Left lung (tissue), 10 donors: ENCODE measurements around the gene SCG3. TPM values are rescaled to one million over a fixed set of nuclear protein-coding genes. Genes with fewer than 3 reads are reported as not detected.

ENCODE experiments used
- ATAC-seq: fragments of 200-7000 bp; cut with Tn5 transposase; one replicate; pipeline ENCODE4 v1.9.1; 2020; ENCODE audit warnings: moderate library complexity
- DNase-seq, 4 donors: peaks; one replicate each; pipeline ENCODE4 v3.0.0-alpha.2; 2013 to 2020
- H3K27ac ChIP-seq, 2 donors: fragments of 200-600 bp; sonication (generic) in 1 of 2; one replicate each; pipeline versions ENCODE4 v1.5.0 to v1.8.0; 2020 to 2021
- H3K27me3 ChIP-seq, 2 donors: fragments of 200-600 bp; sonication (generic) in 1 of 2; one replicate each; pipeline versions ENCODE4 v1.5.0 to v1.8.0; 2020 to 2021
- H3K36me3 ChIP-seq, 2 donors: fragments of 200-600 bp; sonication (generic) in 1 of 2; one replicate each; pipeline versions ENCODE4 v1.5.0 to v1.8.0; 2020 to 2021
- H3K4me1 ChIP-seq, 2 donors: fragments of 200-600 bp; one replicate each; pipeline ENCODE4 v1.8.0; 2021
- H3K4me3 ChIP-seq, 2 donors: fragments of 200-600 bp; sonication (generic) in 1 of 2; one replicate each; pipeline versions ENCODE4 v1.5.0 to v1.8.0; 2020 to 2021; ENCODE audit warnings: mild to moderate bottlenecking in 1 of 2
- H3K9me3 ChIP-seq, 2 donors: fragments of 200-600 bp; sonication (generic) in 1 of 2; one replicate each; pipeline versions ENCODE4 v1.5.0 to v1.8.0; 2020 to 2021
- intact Hi-C, 2 donors: fragments of 100-400 bp; cut with DNase I; formaldehyde crosslinking; loops; one replicate each; pipeline versions ENCODE4 v1.11.2 to v1.14.2; 2022
- polyA plus RNA-seq, 6 donors: library from polyadenylated mRNA; unstranded; fragments of 120-200 nt; gene quantifications; one replicate each; pipeline ENCODE4 v1.2.1, GENCODE V29; 2013; ENCODE audit not compliant: insufficient read length in 6 of 6
- total RNA-seq, 2 donors: library from RNA; stranded (reverse); fragmentation: NEBNext Ultra II Directional; extraction: Animal tissue kit (Norgen Biotek cat#: 25700); gene quantifications; one replicate each; pipeline ENCODE4 v1.2.1, GENCODE V29; 2021
- TF ChIP-seq, protein P1 (sequence below), 2 donors: fragments of 200-600 bp; sonication (generic) in 1 of 2; IDR thresholded peaks; one replicate each; pipeline versions ENCODE4 v1.5.0 to v1.8.0; 2021; ENCODE audit warnings: antibody characterized with exemption in 2 of 2
- donor health status: DM: no; HTN: yes; CAD: no.
- donor health status: DM: no; HTN: no; CAD: no.

Gene SCG3
- total and polyA plus RNA-seq, 8 donors = 0.12 to 2.2 (median 1.2) TPM; not detected in 1

DNA sequence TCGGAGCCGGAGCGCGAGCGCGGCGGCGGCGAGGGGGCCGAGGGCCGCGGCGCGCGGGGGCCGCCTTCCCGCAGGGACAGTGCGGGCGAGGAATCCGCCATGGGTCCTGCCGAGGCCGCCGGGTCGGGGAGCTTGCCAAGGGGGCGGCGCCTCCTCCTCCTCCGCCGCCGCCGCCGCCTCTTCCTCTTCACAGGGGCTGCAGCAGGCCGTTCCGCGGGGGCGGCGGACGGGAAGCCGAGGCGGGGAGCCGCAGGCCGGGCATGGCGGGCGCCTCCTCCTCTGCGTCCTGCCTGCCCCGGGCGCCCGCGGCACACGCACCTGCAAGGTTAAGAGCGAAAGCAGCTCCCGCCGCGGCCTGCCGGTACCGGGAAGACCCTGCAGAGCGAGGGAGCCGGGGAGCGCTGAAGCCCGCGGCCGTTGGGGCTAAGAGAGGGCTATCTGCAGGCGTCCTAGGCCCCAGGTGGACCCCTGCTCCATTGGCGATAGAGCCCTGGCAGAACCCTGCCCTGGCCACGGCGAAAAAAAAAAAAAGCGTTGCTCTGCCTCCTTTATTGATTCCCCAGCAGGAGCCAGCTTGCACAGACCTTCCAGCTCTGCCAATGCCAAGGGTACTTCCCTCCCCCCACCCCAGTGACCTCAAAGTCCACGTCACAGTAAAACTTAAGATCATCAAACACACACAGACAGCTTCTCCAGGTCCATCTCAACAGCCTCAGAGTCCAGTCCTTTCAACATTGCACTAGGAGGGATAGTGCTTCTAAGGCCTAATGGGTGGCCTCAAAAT lies 56.4 kb downstream of the SCG3 start, which contains the start of gene LYSMD2:
Gene LYSMD2, minus strand, starts transcription at position 134 of the 784 bp plus-strand sequence. Its CDS starts 33 bp downstream, at position 101.
- H3K9me3 ChIP-seq = no peaks in the 10 kb centered on the region
- peak in 3 of 4 donors; percentile 68 to 98 (median 83) for DNase-seq
- peak within 1 kb of the TSS; percentile 66 to 82 for H3K4me3 ChIP-seq
- intact Hi-C loops = no loop called here
- no peaks in the 10 kb centered on the region for H3K27me3 ChIP-seq
- no peaks in the 10 kb centered on the region for H3K36me3 ChIP-seq
- peak within 1 kb of the TSS; percentile 82 to 91 for H3K27ac ChIP-seq
- peak; percentile 94 for ATAC-seq
- H3K4me1 ChIP-seq = peaks cover 5 to 40% of the 10 kb centered on the region in 2 donors
- TF ChIP-seq, protein P1, sequence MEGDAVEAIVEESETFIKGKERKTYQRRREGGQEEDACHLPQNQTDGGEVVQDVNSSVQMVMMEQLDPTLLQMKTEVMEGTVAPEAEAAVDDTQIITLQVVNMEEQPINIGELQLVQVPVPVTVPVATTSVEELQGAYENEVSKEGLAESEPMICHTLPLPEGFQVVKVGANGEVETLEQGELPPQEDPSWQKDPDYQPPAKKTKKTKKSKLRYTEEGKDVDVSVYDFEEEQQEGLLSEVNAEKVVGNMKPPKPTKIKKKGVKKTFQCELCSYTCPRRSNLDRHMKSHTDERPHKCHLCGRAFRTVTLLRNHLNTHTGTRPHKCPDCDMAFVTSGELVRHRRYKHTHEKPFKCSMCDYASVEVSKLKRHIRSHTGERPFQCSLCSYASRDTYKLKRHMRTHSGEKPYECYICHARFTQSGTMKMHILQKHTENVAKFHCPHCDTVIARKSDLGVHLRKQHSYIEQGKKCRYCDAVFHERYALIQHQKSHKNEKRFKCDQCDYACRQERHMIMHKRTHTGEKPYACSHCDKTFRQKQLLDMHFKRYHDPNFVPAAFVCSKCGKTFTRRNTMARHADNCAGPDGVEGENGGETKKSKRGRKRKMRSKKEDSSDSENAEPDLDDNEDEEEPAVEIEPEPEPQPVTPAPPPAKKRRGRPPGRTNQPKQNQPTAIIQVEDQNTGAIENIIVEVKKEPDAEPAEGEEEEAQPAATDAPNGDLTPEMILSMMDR (IDR thresholded peaks at IDR 0.05) = no peak

DNA sequence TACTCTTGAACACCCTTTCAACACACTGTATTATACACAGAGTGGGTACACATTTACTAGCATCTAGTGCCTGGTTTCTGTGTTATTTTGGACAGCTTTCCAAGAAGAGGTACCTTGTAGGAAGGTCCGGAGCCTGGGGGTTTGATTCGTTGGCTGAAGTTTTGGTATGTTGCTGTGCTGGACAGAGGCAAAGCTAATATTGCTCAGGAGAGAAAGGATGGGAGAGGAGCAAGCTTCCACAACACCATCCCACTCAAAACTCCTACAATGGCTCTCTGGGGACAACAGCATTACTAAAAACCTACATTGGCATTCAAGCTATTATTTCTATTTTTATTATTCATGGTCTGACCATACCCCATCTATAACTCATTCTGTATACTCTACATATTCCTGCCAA lies 57.2 kb downstream of the SCG3 start:
- Histone ChIP-seq H3K27ac (peak overlapping the region in 1 of 2 donors; percentile 91), H3K4me3 (peak overlapping the region in 1 of 2 donors; percentile 82), H3K36me3 (no peaks in the 10 kb centered on the region), H3K9me3 (no peaks in the 10 kb centered on the region), H3K4me1 (peaks cover 5 to 33% of the 10 kb centered on the region in 2 donors), H3K27me3 (no peaks in the 10 kb centered on the region)
- ATAC-seq (no peak), DNase-seq (no peak)
- TF ChIP-seq, protein P1 (IDR thresholded peaks at IDR 0.05) = no peak
- intact Hi-C loops = no loop called here

GRCh38 chr15:51739061-51739712 lies 57.9 kb downstream of the SCG3 start:
- no peak overlapping the region for H3K27ac ChIP-seq

DNA sequence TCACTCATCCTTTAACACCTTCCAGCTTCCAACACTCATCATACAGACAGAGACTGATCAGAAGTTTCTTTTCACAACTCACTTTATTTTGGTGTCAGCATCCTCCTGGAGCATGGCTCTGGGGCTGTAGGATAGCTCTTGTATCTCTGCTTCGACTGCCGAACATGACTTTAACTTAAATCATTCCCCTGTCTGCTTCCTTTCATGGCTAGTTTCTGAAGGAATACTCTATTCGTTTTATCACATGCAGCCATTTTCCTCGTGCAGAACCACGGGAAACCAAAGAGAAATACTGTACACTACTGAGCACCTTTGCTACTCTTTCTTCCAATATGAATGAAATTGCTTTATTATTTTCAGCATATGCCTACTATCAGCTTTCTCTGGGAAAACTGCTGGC lies 68.0 kb downstream of the SCG3 start:
- Histone ChIP-seq H3K27me3 (peaks cover 0 to 24% of the 10 kb centered on the region in 2 donors), H3K27ac (no peak overlapping the region), H3K36me3 (no peaks in the 10 kb centered on the region), H3K4me1 (peaks cover 3 to 31% of the 10 kb centered on the region in 2 donors), H3K9me3 (no peaks in the 10 kb centered on the region), H3K4me3 (no peak overlapping the region)
- ATAC-seq (no peak), DNase-seq (no peak)
- TF ChIP-seq, protein P1 (IDR thresholded peaks at IDR 0.05) = no peak
- intact Hi-C loops = no loop called here

More at GRCh38 chr15:51739061-51739712, 57.9 kb downstream of the SCG3 start:
- intact Hi-C loops = no loop called here
- no peaks in the 10 kb centered on the region for H3K9me3 ChIP-seq
- H3K4me1 ChIP-seq = peaks cover 5 to 33% of the 10 kb centered on the region in 2 donors
- no peak for DNase-seq
- H3K36me3 ChIP-seq = no peaks in the 10 kb centered on the region
- H3K27me3 ChIP-seq = no peaks in the 10 kb centered on the region
- H3K4me3 ChIP-seq = no peak overlapping the region
- TF ChIP-seq, protein P1 (IDR thresholded peaks at IDR 0.05) = no peak
- no peak for ATAC-seq

DNA sequence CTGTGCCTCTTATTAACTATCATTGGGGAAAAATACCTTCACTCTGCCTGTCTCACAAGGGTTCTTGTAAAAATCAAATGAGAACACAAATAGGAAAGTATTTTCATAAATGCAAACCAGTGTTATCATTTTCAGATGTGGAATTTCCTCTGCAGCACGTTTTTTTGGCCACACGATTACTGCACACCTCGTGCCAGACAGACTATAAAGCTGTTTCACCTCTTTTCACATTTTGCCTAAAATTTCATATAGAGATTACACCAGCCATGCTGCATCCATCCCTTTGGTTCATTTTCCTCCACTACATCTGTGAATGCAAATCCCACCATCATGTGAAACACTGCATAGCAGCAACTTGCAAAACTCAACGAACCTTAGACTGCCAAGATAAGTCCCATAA lies 68.9 kb downstream of the SCG3 start:
- H3K4me3 ChIP-seq = no peak overlapping the region
- DNase-seq (no peak), ATAC-seq (no peak)
- TF ChIP-seq, protein P1 (IDR thresholded peaks at IDR 0.05) = no peak
- H3K4me1 ChIP-seq = peaks cover 3 to 35% of the 10 kb centered on the region in 2 donors
- H3K9me3 ChIP-seq = no peaks in the 10 kb centered on the region
- no peak overlapping the region for H3K27ac ChIP-seq
- peaks cover 0 to 24% of the 10 kb centered on the region in 2 donors for H3K27me3 ChIP-seq
- intact Hi-C loops = no loop called here
- no peaks in the 10 kb centered on the region for H3K36me3 ChIP-seq
